ENCODE data around the gene SHISA5. TPM values are rescaled to one million over a fixed set of nuclear protein-coding genes. Genes with fewer than 3 reads are reported as not detected.
"Not testable (repeated sequence)": the region's sequence is repeated elsewhere in the genome, so short reads cannot be mapped to it uniquely, and the experiment has no call there.

Gene SHISA5
- total RNA-seq, 2 donors from 2014 or later, result 192 to 193 TPM

GRCh38 chr3:48552111-48552951 is 48.4 kb upstream of the SHISA5 start:
- Histone ChIP-seq H3K4me1 (ENCODE audit: control insufficient read depth, insufficient read depth, low read length) (peaks cover 4% of the 10 kb centered on the region), H3K27ac (ENCODE audit: low read depth, low read length) (no peak overlapping the region), H3K27me3 (ENCODE audit: control insufficient read depth, insufficient read depth, low read length, poor library complexity, severe bottlenecking) (no peaks in the 10 kb centered on the region), H3K36me3 (ENCODE audit: control insufficient read depth, insufficient read depth, low read length) (peaks cover 8% of the 10 kb centered on the region), H3K9ac (ENCODE audit: extremely low read depth, low read length, poor library complexity, severe bottlenecking) (no peak overlapping the region), H3K9me3 (ENCODE audit: control insufficient read depth, low read length) (no peaks in the 10 kb centered on the region), H3K4me3 (ENCODE audit: low read length) (no peak overlapping the region)
- DNase-seq, result peak; percentile 42
- no peak overlapping the region for H3K4me3 Mint-ChIP-seq
- H3K27ac Mint-ChIP-seq, result no peak overlapping the region
- peaks cover 19% of the 10 kb centered on the region for H3K4me1 Mint-ChIP-seq
- no peaks in the 10 kb centered on the region for H3K9me3 Mint-ChIP-seq
- WGBS, 2 experiments (ENCODE audit: insufficient coverage in 1 of 2, insufficient read length in 1 of 2), result 92 to 93% methylated on average over 10 to 14 of the region's 14 CpGs
- no peak for TF ChIP-seq CTCF (conservative IDR thresholded peaks at IDR 0.05)
- peaks cover 4% of the 10 kb centered on the region for H3K36me3 Mint-ChIP-seq (ENCODE audit: low read depth)
- H3K27me3 Mint-ChIP-seq (ENCODE audit: insufficient read depth), result no peaks in the 10 kb centered on the region

GRCh38 chr3:48551651-48552050 is 47.7 kb upstream of the SHISA5 start:
- peaks cover 14% of the 10 kb centered on the region for H3K36me3 ChIP-seq (ENCODE audit: control insufficient read depth, insufficient read depth, low read length)
- not testable (repeated sequence) for H3K27me3 ChIP-seq (ENCODE audit: control insufficient read depth, insufficient read depth, low read length, poor library complexity, severe bottlenecking); H3K27ac ChIP-seq (ENCODE audit: low read depth, low read length); H3K4me3 ChIP-seq (ENCODE audit: low read length); H3K9me3 ChIP-seq (ENCODE audit: control insufficient read depth, low read length); DNase-seq; H3K27ac Mint-ChIP-seq; H3K9ac ChIP-seq (ENCODE audit: extremely low read depth, low read length, poor library complexity, severe bottlenecking); H3K4me3 Mint-ChIP-seq; H3K36me3 Mint-ChIP-seq (ENCODE audit: low read depth); H3K4me1 ChIP-seq (ENCODE audit: control insufficient read depth, insufficient read depth, low read length); H3K9me3 Mint-ChIP-seq; H3K27me3 Mint-ChIP-seq (ENCODE audit: insufficient read depth)
- peaks cover 19% of the 10 kb centered on the region for H3K4me1 Mint-ChIP-seq
- 93 to 94% methylated on average over 5 to 7 of the region's 7 CpGs for WGBS, 2 experiments (ENCODE audit: insufficient coverage in 1 of 2, insufficient read length in 1 of 2)

GRCh38 chr3:48548729-48549705 is 45.0 kb upstream of the SHISA5 start:
- H3K9me3 Mint-ChIP-seq, result no peaks in the 10 kb centered on the region
- peaks cover under 1% of the 10 kb centered on the region for H3K4me1 Mint-ChIP-seq
- peak; percentile 96 for DNase-seq
- H3K9ac ChIP-seq (ENCODE audit: extremely low read depth, low read length, poor library complexity, severe bottlenecking), result no peak overlapping the region
- no peaks in the 10 kb centered on the region for H3K27me3 Mint-ChIP-seq (ENCODE audit: insufficient read depth)
- H3K36me3 Mint-ChIP-seq (ENCODE audit: low read depth), result peaks cover 6% of the 10 kb centered on the region
- no peaks in the 10 kb centered on the region for H3K27me3 ChIP-seq (ENCODE audit: control insufficient read depth, insufficient read depth, low read length, poor library complexity, severe bottlenecking)
- H3K4me3 Mint-ChIP-seq, result no peak overlapping the region
- no peaks in the 10 kb centered on the region for H3K4me1 ChIP-seq (ENCODE audit: control insufficient read depth, insufficient read depth, low read length)
- TF ChIP-seq CTCF (conservative IDR thresholded peaks at IDR 0.05), result peak; percentile 98
- no peak overlapping the region for H3K27ac Mint-ChIP-seq
- 72% methylated on average over 10 of the region's 10 CpGs; no CpG with 5 or more reads in 1 of the 2 experiments for WGBS, 2 experiments (ENCODE audit: insufficient coverage in 1 of 2, insufficient read length in 1 of 2)
- peaks cover 14% of the 10 kb centered on the region for H3K36me3 ChIP-seq (ENCODE audit: control insufficient read depth, insufficient read depth, low read length)
- no peaks in the 10 kb centered on the region for H3K9me3 ChIP-seq (ENCODE audit: control insufficient read depth, low read length)
- no peak overlapping the region for H3K27ac ChIP-seq (ENCODE audit: low read depth, low read length)
- no peak overlapping the region for H3K4me3 ChIP-seq (ENCODE audit: low read length)

Data from endodermal cell (in vitro differentiated cells).